ENCODE results near the gene RET. TPM values are rescaled to one million over a fixed set of nuclear protein-coding genes. Genes with fewer than 3 reads are reported as not detected.

Gene RET
- total and polyA plus RNA-seq, 2 of the 8 experiments (the other 6 are each of a cell fraction or from before 2014, with no cell fraction given), result 6.7 to 8.4 TPM

GRCh38 chr10:43043773-43044447, 33.0 kb upstream of the RET start:
- DNase-seq (ENCODE audit: low read depth in 1 of 2, low spot score in 2 of 2) (peak in 1 of 2 experiments; percentile 51), FAIRE-seq (no peak)
- H2BK12ac ChIP-seq (ENCODE audit: low read depth, low read length), result no peak overlapping the region
- H3K79me1 ChIP-seq (ENCODE audit: low read depth, low read length), result no peaks in the 10 kb centered on the region
- H3K23ac ChIP-seq (ENCODE audit: insufficient read length), result no peak overlapping the region
- 69% methylated on average over 8 of the region's 9 CpGs; no CpG with 5 or more reads in 1 of the 2 experiments for WGBS, 2 experiments (ENCODE audit: extremely low coverage in 1 of 2, insufficient coverage in 1 of 2, insufficient read length in 1 of 2, insufficient replicate concordance in 2 of 2, low coverage in 1 of 2, low lambda C conversion rate in 2 of 2, missing lambda C conversion rate in 1 of 2)
- no peak overlapping the region for H3K14ac ChIP-seq (ENCODE audit: insufficient read length)
- H2BK120ac ChIP-seq (replicated peaks; ENCODE audit: low read depth, low read length), result no peak overlapping the region
- no peak overlapping the region for H3K27ac ChIP-seq (ENCODE audit: low read depth, low read length)
- H2BK5ac ChIP-seq (ENCODE audit: low read depth, low read length), result no peak overlapping the region
- H3K36me3 ChIP-seq (ENCODE audit: control insufficient read depth in 2 of 4, insufficient read depth in 4 of 4, low read length in 3 of 4), result no peaks in the 10 kb centered on the region
- H3K9me3 ChIP-seq (ENCODE audit: insufficient read depth in 2 of 2, low read depth in 1 of 2, low read length in 1 of 2), result no peaks in the 10 kb centered on the region
- H3K4me3 ChIP-seq (ENCODE audit: extremely low read depth in 1 of 4, insufficient read depth in 2 of 4, low read depth in 3 of 4, low read length in 4 of 4), result no peak overlapping the region
- H3K27me3 ChIP-seq (replicated peaks in 1 of 4; ENCODE audit: control insufficient read depth in 3 of 4, extremely low read depth in 1 of 4, insufficient read depth in 3 of 4, low read length in 3 of 4), result no peaks in the 10 kb centered on the region
- peaks cover 1% of the 10 kb centered on the region; the same call in 1 of the 2 replicates for H3K23me2 ChIP-seq (ENCODE audit: low read depth, low read length)
- no peaks in the 10 kb centered on the region for H4K20me1 ChIP-seq (replicated peaks in 1 of 2; ENCODE audit: control insufficient read depth in 1 of 2, insufficient read depth in 2 of 2, low read length in 2 of 2)
- H2AK5ac ChIP-seq (ENCODE audit: low read depth, low read length), result no peak overlapping the region
- H3K18ac ChIP-seq (ENCODE audit: extremely low read depth, low read length), result peak overlapping the region; percentile 78; the same call in 1 of the 2 replicates
- peak overlapping the region; percentile 72; the same call in 1 of the 2 replicates for H2BK20ac ChIP-seq (ENCODE audit: low read length)
- H4K8ac ChIP-seq (ENCODE audit: extremely low read depth, insufficient read depth, low read length), result no peak overlapping the region
- H2AFZ ChIP-seq (ENCODE audit: low read length), result no peak overlapping the region
- H3K4me2 ChIP-seq (ENCODE audit: insufficient read depth in 1 of 2, low read depth in 2 of 2, low read length in 2 of 2), result no peak overlapping the region
- H4K91ac ChIP-seq (replicated peaks; ENCODE audit: insufficient read length, low read length), result no peak overlapping the region
- POLR2A ChIA-PET (ENCODE audit: partially characterized antibody), result interaction anchor here (1.1 to 1.2 kb wide), 2 partner anchors 10 to 18 kb away, joined by 3 read pairs; no protein-coding TSS in a partner anchor
- no peak overlapping the region for H2BK15ac ChIP-seq (ENCODE audit: low read length)
- CTCF ChIA-PET (ENCODE audit: partially characterized antibody), result interaction anchor here (0.8 to 2.2 kb wide), 14 partner anchors 8 to 178 kb away, joined by 3 to 9 read pairs (median 4); no protein-coding TSS in a partner anchor
- H3K79me2 ChIP-seq (ENCODE audit: control insufficient read depth in 1 of 2, insufficient read depth in 2 of 2, low read length in 2 of 2), result no peaks in the 10 kb centered on the region
- H3K9ac ChIP-seq (replicated peaks in 1 of 4; ENCODE audit: extremely low read depth in 1 of 4, low read depth in 3 of 4, low read length in 3 of 4), result no peak overlapping the region
- H4K5ac ChIP-seq (ENCODE audit: insufficient read length, low read depth, low read length), result no peak overlapping the region
- peaks cover 0 to 23% (median 11%) of the 10 kb centered on the region in 4 experiments; a peak in 6 of 7 replicates for H3K4me1 ChIP-seq (replicated peaks in 1 of 4; ENCODE audit: control insufficient read depth in 3 of 4, insufficient read depth in 4 of 4, low read length in 3 of 4)
- no peak overlapping the region for H3K56ac ChIP-seq (replicated peaks; ENCODE audit: insufficient read length, low read depth, low read length)
- no peak overlapping the region for H3K4ac ChIP-seq (replicated peaks; ENCODE audit: insufficient read length, low read depth, low read length)
- TF ChIP-seq RNF2 (IDR thresholded peaks at IDR 0.05; ENCODE audit: borderline replicate concordance, low read depth, low read length, missing control alignments, poor library complexity, severe bottlenecking), result no peak
- no peak for TF ChIP-seq SRF (IDR thresholded peaks at IDR 0.05; ENCODE audit: low read depth, low read length)
- no peak for TF ChIP-seq TBP (IDR thresholded peaks at IDR 0.05; ENCODE audit: low read depth, low read length)
- no peak for TF ChIP-seq GABPA (IDR thresholded peaks at IDR 0.05; ENCODE audit: borderline replicate concordance, insufficient read depth, low read length)
- no peak for TF ChIP-seq CBX5 (IDR thresholded peaks at IDR 0.05; ENCODE audit: low read depth, low read length)
- no peak for TF ChIP-seq RAD21 (IDR thresholded peaks at IDR 0.05 in 1 of 2, conservative IDR thresholded peaks at IDR 0.05 in 1 of 2; ENCODE audit: low read depth in 2 of 2, low read length in 2 of 2)
- TF ChIP-seq PHF8 (conservative IDR thresholded peaks at IDR 0.05; ENCODE audit: low read depth, low read length), result no peak
- no peak for TF ChIP-seq BCL11A (IDR thresholded peaks at IDR 0.05; ENCODE audit: low read depth in 2 of 2, low read length in 2 of 2)
- TF ChIP-seq HDAC2 (IDR thresholded peaks at IDR 0.05; ENCODE audit: borderline replicate concordance in 1 of 2, low read depth in 2 of 2, low read length in 2 of 2), result no peak
- no peak for TF ChIP-seq RBBP5 (IDR thresholded peaks at IDR 0.05; ENCODE audit: borderline replicate concordance, low read depth, low read length)
- no peak for TF ChIP-seq SAP30 (IDR thresholded peaks at IDR 0.05; ENCODE audit: insufficient read depth, insufficient replicate concordance, low read length)

All from H1 (cell line).